GM12874 (cell line): Measurements from ENCODE around the gene CARMIL1.

Experiments
- CTCF ChIP-seq: IDR thresholded peaks from 2 replicates; pipeline ENCODE4 v1.5.1; 2011; ENCODE audit warnings: low read depth, mild to moderate bottlenecking, control low read depth, low read length, moderate library complexity; ENCODE audit not compliant: insufficient read depth

The CARMIL1 gene

GRCh38 chr6:25661129-25661779 lies 382.1 kb downstream of the CARMIL1 start:
- TF ChIP-seq CTCF, result no peak

GRCh38 chr6:25665455-25665854 lies 386.3 kb downstream of the CARMIL1 start:
- no peak for TF ChIP-seq CTCF

GRCh38 chr6:25669413-25669812 lies 390.2 kb downstream of the CARMIL1 start:
- TF ChIP-seq CTCF, result no peak
